SJSA1 (cell line): ENCODE results near the gene GLRA1. TPM values are rescaled to one million over a fixed set of nuclear protein-coding genes. Genes with fewer than 3 reads are reported as not detected.
"Not testable (repeated sequence)": the region's sequence is repeated elsewhere in the genome, so short reads cannot be mapped to it uniquely, and the experiment has no call there.

ENCODE experiments used
- DNase-seq, 2 experiments: peaks; one replicate each; pipeline ENCODE4 v3.0.0-alpha.2; 2015 to 2020; ENCODE audit warnings: low spot score in 2 of 2, low read depth in 1 of 2
- H3K27ac ChIP-seq: fragments of 250-450 bp; sonication (Bioruptor Pico); 2 replicates; pipeline ENCODE4 v1.5.1; 2020; ENCODE audit warnings: mild to moderate bottlenecking, moderate library complexity
- H3K27me3 ChIP-seq: fragments of 250-450 bp; sonication (Bioruptor Pico); replicated peaks from 2 replicates; pipeline ENCODE4 v1.5.1; 2020; ENCODE audit warnings: mild to moderate bottlenecking, moderate library complexity
- H3K36me3 ChIP-seq: fragments of 250-450 bp; sonication (Bioruptor Pico); 2 replicates; pipeline ENCODE4 v1.5.1; 2020; ENCODE audit warnings: mild to moderate bottlenecking
- H3K4me1 ChIP-seq: fragments of 250-450 bp; sonication (Bioruptor Pico); replicated peaks from 2 replicates; pipeline ENCODE4 v1.6.1; 2021; ENCODE audit warnings: mild to moderate bottlenecking
- H3K4me3 ChIP-seq: fragments of 250-450 bp; sonication (Bioruptor Pico); 2 replicates; pipeline ENCODE4 v1.5.1; 2020; ENCODE audit warnings: mild to moderate bottlenecking
- H3K9me3 ChIP-seq: fragments of 250-450 bp; sonication (Bioruptor Pico); replicated peaks from 2 replicates; pipeline ENCODE4 v1.5.1; 2020; ENCODE audit warnings: mild to moderate bottlenecking
- total RNA-seq: library from RNA; depleted of rRNA; stranded (reverse); fragments of >200 nt; shearing (Covaris generic); gene quantifications from 2 replicates; pipeline ENCODE4 v1.2.3, GENCODE V29; 2014; rRNA removed

Gene GLRA1
- total RNA-seq, 1 experiment from 2014 or later: not detected

- H3K4me3 ChIP-seq: no peak overlapping the region
- H3K9me3 ChIP-seq: no peaks in the 10 kb centered on the region
- peaks cover 40% of the 10 kb centered on the region for H3K36me3 ChIP-seq
- no peaks in the 10 kb centered on the region for H3K27me3 ChIP-seq
- no peak overlapping the region for H3K27ac ChIP-seq
- H3K4me1 ChIP-seq: 0 out of 2 replicates have a peak, but pooled peaks cover 3% of the 10 kb centered on the region
- no peak for DNase-seq
Observed at GRCh38 chr5:151784141-151784540, 140.5 kb downstream of the GLRA1 start.

DNA sequence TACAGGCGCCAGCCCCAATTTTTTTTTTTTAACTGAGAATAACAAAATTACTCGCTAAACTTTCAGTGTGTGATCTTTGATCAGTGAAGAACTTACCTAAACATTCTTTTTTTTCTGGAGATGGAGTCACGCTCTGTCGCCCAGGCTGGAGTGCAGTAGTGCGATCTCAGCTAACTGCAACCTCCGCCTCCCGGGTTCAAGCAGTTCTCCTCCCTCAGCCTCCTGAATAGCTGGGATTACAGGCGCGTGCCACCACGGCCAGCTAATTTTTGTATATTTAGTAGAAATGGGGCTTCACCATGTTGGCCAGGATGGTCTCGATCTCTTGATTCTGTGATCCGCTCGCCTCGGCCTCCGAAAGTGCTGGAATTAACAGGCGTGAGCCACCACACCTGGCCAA is 141.0 kb downstream of the GLRA1 start:
- H3K4me1 ChIP-seq, H3K27ac ChIP-seq, H3K9me3 ChIP-seq, H3K27me3 ChIP-seq, H3K4me3 ChIP-seq, DNase-seq: not testable (repeated sequence)
- H3K36me3 ChIP-seq: peaks cover 38% of the 10 kb centered on the region

DNA sequence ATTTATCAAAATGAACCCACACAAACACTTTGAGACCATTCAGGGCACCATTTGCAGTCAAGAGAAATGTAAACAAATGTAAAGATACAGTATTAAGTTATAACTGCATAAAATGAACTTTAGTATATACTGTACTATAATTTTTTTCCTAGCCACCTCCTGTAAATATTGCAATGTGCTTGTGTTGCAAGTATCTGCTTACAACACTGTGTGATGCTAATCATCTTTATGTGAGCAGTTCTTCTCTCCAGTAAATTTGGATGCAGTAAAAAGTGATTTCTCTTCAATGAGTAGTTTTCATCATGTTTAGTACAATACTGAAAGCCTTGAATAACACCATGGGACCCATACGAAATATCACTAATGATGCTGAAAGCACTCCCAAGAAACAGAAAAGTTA is 143.4 kb downstream of the GLRA1 start:
- no peak for DNase-seq
- Histone ChIP-seq H3K36me3 (peaks cover 38% of the 10 kb centered on the region), H3K4me3 (no peak overlapping the region)

DNA sequence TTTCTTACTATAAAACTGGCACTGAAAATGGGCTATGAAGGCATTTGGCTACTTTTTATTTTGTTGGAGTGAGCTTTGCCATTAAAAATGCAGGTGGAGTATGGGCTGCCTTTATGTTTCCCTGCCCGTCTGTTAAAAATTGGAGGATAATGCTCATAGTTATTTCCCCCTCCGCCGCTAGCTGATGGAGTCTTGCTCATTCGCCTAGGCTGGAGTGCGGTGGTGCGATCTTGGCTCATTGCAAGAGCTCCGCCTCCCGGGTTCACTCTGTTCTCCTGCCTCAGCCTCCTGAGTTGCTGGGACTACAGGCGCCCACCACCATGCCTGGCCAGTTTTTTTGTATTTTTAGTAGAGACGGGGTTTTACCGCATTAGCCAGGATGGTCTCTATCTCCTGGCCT is 144.3 kb downstream of the GLRA1 start:
- Histone ChIP-seq H3K36me3 (peaks cover 44% of the 10 kb centered on the region), H3K4me1 (peaks cover 3% of the 10 kb centered on the region), H3K27me3 (no peaks in the 10 kb centered on the region), H3K9me3 (no peaks in the 10 kb centered on the region), H3K27ac (no peak overlapping the region), H3K4me3 (no peak overlapping the region)
- DNase-seq: peak in 1 of 2 experiments; percentile 39

More for the DNA sequence above, 143.4 kb downstream of the GLRA1 start:
- Histone ChIP-seq H3K9me3 (no peaks in the 10 kb centered on the region), H3K4me1 (0 out of 2 replicates have a peak, but pooled peaks cover 3% of the 10 kb centered on the region), H3K27ac (no peak overlapping the region), H3K27me3 (no peaks in the 10 kb centered on the region)

GRCh38 chr5:151779531-151780125 is 145.0 kb downstream of the GLRA1 start:
- H3K27me3 ChIP-seq: no peaks in the 10 kb centered on the region
- peaks cover 10% of the 10 kb centered on the region for H3K4me1 ChIP-seq
- no peak overlapping the region for H3K4me3 ChIP-seq
- DNase-seq: no peak
- peaks cover 50% of the 10 kb centered on the region for H3K36me3 ChIP-seq
- no peak overlapping the region for H3K27ac ChIP-seq
- no peaks in the 10 kb centered on the region for H3K9me3 ChIP-seq

GRCh38 chr5:151775025-151775606 is 149.5 kb downstream of the GLRA1 start:
- no peak for DNase-seq
- no peaks in the 10 kb centered on the region for H3K9me3 ChIP-seq
- no peaks in the 10 kb centered on the region for H3K27me3 ChIP-seq
- H3K36me3 ChIP-seq: peaks cover 62% of the 10 kb centered on the region
- H3K4me1 ChIP-seq: peaks cover 27% of the 10 kb centered on the region
- no peak overlapping the region for H3K27ac ChIP-seq
- no peak overlapping the region for H3K4me3 ChIP-seq

DNA sequence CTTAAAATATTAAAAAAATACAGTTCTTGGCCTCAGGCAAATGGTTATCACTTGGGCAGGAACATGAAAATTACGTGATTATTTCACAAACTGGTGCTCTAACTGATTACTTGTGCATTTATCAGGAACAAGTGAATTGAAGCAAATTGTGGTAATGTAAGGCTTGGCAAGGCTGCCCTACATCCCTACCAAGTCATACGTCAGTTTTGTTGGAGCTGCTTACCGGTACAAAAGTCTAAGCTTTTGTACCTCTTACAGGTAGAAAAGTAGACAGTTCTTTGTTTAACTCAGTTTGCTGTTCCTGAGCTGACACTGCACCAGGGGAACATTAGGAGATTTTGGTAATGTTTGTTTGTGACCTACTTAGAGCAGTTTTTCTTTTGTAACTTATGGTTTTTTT is 150.7 kb downstream of the GLRA1 start:
- H3K27ac ChIP-seq: peak overlapping the region; percentile 72; the same call in 1 of the 2 replicates

GRCh38 chr5:151772846-151773561 is 151.6 kb downstream of the GLRA1 start:
- H3K36me3 ChIP-seq: peaks cover 46% of the 10 kb centered on the region
- H3K27ac ChIP-seq: peak overlapping the region; percentile 72
- H3K4me3 ChIP-seq: peak overlapping the region; percentile 57
- peak; percentile 45 to 68 for DNase-seq
- no peaks in the 10 kb centered on the region for H3K9me3 ChIP-seq
- no peaks in the 10 kb centered on the region for H3K27me3 ChIP-seq
- H3K4me1 ChIP-seq: peaks cover 29% of the 10 kb centered on the region

More for the DNA sequence above, 150.7 kb downstream of the GLRA1 start:
- Histone ChIP-seq H3K4me3 (peak overlapping the region; percentile 57), H3K4me1 (peaks cover 29% of the 10 kb centered on the region), H3K27me3 (no peaks in the 10 kb centered on the region), H3K9me3 (no peaks in the 10 kb centered on the region), H3K36me3 (peaks cover 55% of the 10 kb centered on the region)
- DNase-seq: no peak

Other genes starting within 250 kb of the GLRA1 start
- gene SPARC, start 237.9 kb downstream of the GLRA1 start, total RNA-seq: 2,833 and 2,882 TPM in 2 replicates
- 101 and 124 TPM in 2 replicates for gene ATOX1, start 166.2 kb downstream of the GLRA1 start, total RNA-seq
- gene G3BP1, start 152.9 kb downstream of the GLRA1 start, total RNA-seq: 240 and 259 TPM in 2 replicates